GM19395 (cell line): ENCODE results near the gene CCDC185.

Experiments
- ATAC-seq: cut with Tn5 transposase; IDR thresholded peaks from one replicate; pipeline ENCODE4 v1.9.1; 2021; ENCODE audit warnings: mild to moderate bottlenecking, moderate library complexity; ENCODE audit not compliant: unreplicated experiment

CCDC185 gene

GRCh38 chr1:223393275-223394214, at the start of gene CCDC185:
Gene CCDC185, plus strand, starts transcription at chr1:223393415. Its CDS starts 61 bp downstream, at chr1:223393476.
- ATAC-seq = no peak

- ATAC-seq = no peak
These were observed 49.5 kb upstream of the CCDC185 start for GRCh38 chr1:223343692-223344091.

- no peak for ATAC-seq
These were observed 48.7 kb upstream of the CCDC185 start for GRCh38 chr1:223344491-223344890.

- no peak for ATAC-seq
These were observed 47.5 kb upstream of the CCDC185 start for GRCh38 chr1:223345720-223346119.

GRCh38 chr1:223346311-223346710, 46.9 kb upstream of the CCDC185 start:
- no peak for ATAC-seq

- no peak for ATAC-seq
These were observed 45.6 kb upstream of the CCDC185 start for GRCh38 chr1:223347583-223347982.

GRCh38 chr1:223348439-223348838, 44.8 kb upstream of the CCDC185 start:
- no peak for ATAC-seq

GRCh38 chr1:223349241-223349640, 44.0 kb upstream of the CCDC185 start:
- no peak for ATAC-seq

- no peak for ATAC-seq
These were observed 42.8 kb upstream of the CCDC185 start for GRCh38 chr1:223350361-223350908.

- ATAC-seq = no peak
These were observed 40.3 kb upstream of the CCDC185 start for GRCh38 chr1:223352944-223353343.

GRCh38 chr1:223353939-223354338, 39.3 kb upstream of the CCDC185 start:
- ATAC-seq = no peak

GRCh38 chr1:223355699-223356098, 37.5 kb upstream of the CCDC185 start:
- no peak for ATAC-seq

- no peak for ATAC-seq
These were observed 34.4 kb upstream of the CCDC185 start for GRCh38 chr1:223358826-223359225.

GRCh38 chr1:223363057-223363855, 30.0 kb upstream of the CCDC185 start:
- no peak for ATAC-seq

- peak; percentile 63 for ATAC-seq
These were observed 29.1 kb upstream of the CCDC185 start, which contains the start of gene SUSD4 for GRCh38 chr1:223363856-223364684. Gene SUSD4, minus strand, starts transcription at chr1:223364176. Its CDS starts 751 bp downstream, at chr1:223363425.

GRCh38 chr1:223364685-223365382, 28.4 kb upstream of the CCDC185 start:
- peak; percentile 28 for ATAC-seq

GRCh38 chr1:223374064-223374610, 19.1 kb upstream of the CCDC185 start:
- ATAC-seq = no peak

GRCh38 chr1:223378754-223379153, 14.5 kb upstream of the CCDC185 start:
- no peak for ATAC-seq

GRCh38 chr1:223386013-223386412, 7.2 kb upstream of the CCDC185 start:
- ATAC-seq = no peak

- ATAC-seq = no peak
These were observed 2.6 kb upstream of the CCDC185 start for GRCh38 chr1:223390618-223391017.
